ENCODE measurements around the gene NKX2-4. TPM values are rescaled to one million over a fixed set of nuclear protein-coding genes. Genes with fewer than 3 reads are reported as not detected.
A peak's percentile ranks its signal among the peaks of the same experiment; 100 is the strongest.

The NKX2-4 gene
- total RNA-seq, 6 experiments from 2014 or later: not detected

- Histone ChIP-seq H3K27ac (no peak overlapping the region), H3K9me3 (no peaks in the 10 kb centered on the region), H3K4me1 (no peaks in the 10 kb centered on the region), H3K27me3 (no peaks in the 10 kb centered on the region), H3K4me3 (no peak overlapping the region), H3K36me3 (peaks cover 0 to 38% (median 6%) of the 10 kb centered on the region in 4 donors)
- WGBS (ENCODE audit: insufficient coverage, low coverage, low lambda C conversion rate, missing lambda C conversion rate): 79% methylated on average over 5 of the region's 6 CpGs
- no peak for DNase-seq
- no peak for ATAC-seq
- intact Hi-C loops (cut with DNase I): no loop called here
- TF ChIP-seq POLR2A (IDR thresholded peaks at IDR 0.05): no peak
- TF ChIP-seq, protein P1, sequence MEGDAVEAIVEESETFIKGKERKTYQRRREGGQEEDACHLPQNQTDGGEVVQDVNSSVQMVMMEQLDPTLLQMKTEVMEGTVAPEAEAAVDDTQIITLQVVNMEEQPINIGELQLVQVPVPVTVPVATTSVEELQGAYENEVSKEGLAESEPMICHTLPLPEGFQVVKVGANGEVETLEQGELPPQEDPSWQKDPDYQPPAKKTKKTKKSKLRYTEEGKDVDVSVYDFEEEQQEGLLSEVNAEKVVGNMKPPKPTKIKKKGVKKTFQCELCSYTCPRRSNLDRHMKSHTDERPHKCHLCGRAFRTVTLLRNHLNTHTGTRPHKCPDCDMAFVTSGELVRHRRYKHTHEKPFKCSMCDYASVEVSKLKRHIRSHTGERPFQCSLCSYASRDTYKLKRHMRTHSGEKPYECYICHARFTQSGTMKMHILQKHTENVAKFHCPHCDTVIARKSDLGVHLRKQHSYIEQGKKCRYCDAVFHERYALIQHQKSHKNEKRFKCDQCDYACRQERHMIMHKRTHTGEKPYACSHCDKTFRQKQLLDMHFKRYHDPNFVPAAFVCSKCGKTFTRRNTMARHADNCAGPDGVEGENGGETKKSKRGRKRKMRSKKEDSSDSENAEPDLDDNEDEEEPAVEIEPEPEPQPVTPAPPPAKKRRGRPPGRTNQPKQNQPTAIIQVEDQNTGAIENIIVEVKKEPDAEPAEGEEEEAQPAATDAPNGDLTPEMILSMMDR (IDR thresholded peaks at IDR 0.05): no peak
Measured at GRCh38 chr20:21364413-21364812, 32.9 kb downstream of the NKX2-4 start.

- Histone ChIP-seq H3K27me3 (no peaks in the 10 kb centered on the region), H3K4me3 (no peak overlapping the region), H3K36me3 (peaks cover 0 to 29% (median 8%) of the 10 kb centered on the region in 4 donors), H3K4me1 (no peaks in the 10 kb centered on the region), H3K27ac (no peak overlapping the region), H3K9me3 (no peaks in the 10 kb centered on the region)
- peak; percentile 39 to 63 (median 54) for ATAC-seq
- DNase-seq: no peak
- TF ChIP-seq, protein P1 (IDR thresholded peaks at IDR 0.05): no peak
- no peak for TF ChIP-seq POLR2A (IDR thresholded peaks at IDR 0.05)
- intact Hi-C loops (cut with DNase I): no loop called here
- WGBS (ENCODE audit: insufficient coverage, low coverage, low lambda C conversion rate, missing lambda C conversion rate): 46% methylated on average over 2 of the region's 2 CpGs
Measured at GRCh38 chr20:21361266-21361665, 36.1 kb downstream of the NKX2-4 start.

- H3K4me1 ChIP-seq: no peaks in the 10 kb centered on the region
- peak in 2 of 4 donors; percentile 19 to 43 for ATAC-seq
- no peak overlapping the region for H3K4me3 ChIP-seq
- TF ChIP-seq, protein P1 (IDR thresholded peaks at IDR 0.05): no peak
- no peak for TF ChIP-seq POLR2A (IDR thresholded peaks at IDR 0.05)
- H3K9me3 ChIP-seq: no peaks in the 10 kb centered on the region
- H3K36me3 ChIP-seq: peaks cover 0 to 32% (median 8%) of the 10 kb centered on the region in 4 donors
- H3K27me3 ChIP-seq: no peaks in the 10 kb centered on the region
- intact Hi-C loops (cut with DNase I): no loop called here
- 77% methylated on average over 1 of the region's 1 CpG for WGBS (ENCODE audit: insufficient coverage, low coverage, low lambda C conversion rate, missing lambda C conversion rate)
- DNase-seq: no peak
- H3K27ac ChIP-seq: no peak overlapping the region
Measured at GRCh38 chr20:21360705-21361104, 36.6 kb downstream of the NKX2-4 start.

DNA sequence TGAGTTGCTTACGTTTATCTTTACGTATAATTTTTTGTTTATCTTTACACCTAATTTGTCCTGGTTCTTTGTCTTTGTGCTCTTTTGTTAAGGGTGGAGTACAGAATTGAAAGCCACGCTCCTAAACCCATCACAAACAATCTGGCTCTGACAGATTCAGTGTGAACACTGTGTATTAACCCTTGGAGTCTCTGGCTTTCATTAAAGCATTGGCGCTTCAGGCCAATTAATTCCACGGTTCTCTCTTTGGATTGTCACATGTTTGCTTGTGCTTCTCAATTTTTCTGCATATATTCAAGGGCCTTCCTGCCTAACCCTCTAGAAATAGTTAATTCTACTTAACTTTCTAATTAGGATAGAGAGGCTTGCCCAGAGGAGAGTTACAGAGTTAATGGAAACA is 38.6 kb downstream of the NKX2-4 start:
- TF ChIP-seq, protein P1 (IDR thresholded peaks at IDR 0.05): no peak
- no peak for TF ChIP-seq POLR2A (IDR thresholded peaks at IDR 0.05)
- H3K9me3 ChIP-seq: no peaks in the 10 kb centered on the region
- ATAC-seq (no peak), DNase-seq (no peak)
- peaks cover 0 to 27% (median 8%) of the 10 kb centered on the region in 4 donors for H3K36me3 ChIP-seq
- intact Hi-C loops (cut with DNase I): no loop called here
- H3K4me1 ChIP-seq: no peaks in the 10 kb centered on the region
- H3K27ac ChIP-seq: no peak overlapping the region
- 96% methylated on average over 5 of the region's 5 CpGs for WGBS (ENCODE audit: insufficient coverage, low coverage, low lambda C conversion rate, missing lambda C conversion rate)
- H3K4me3 ChIP-seq: no peak overlapping the region
- H3K27me3 ChIP-seq: no peaks in the 10 kb centered on the region

DNA sequence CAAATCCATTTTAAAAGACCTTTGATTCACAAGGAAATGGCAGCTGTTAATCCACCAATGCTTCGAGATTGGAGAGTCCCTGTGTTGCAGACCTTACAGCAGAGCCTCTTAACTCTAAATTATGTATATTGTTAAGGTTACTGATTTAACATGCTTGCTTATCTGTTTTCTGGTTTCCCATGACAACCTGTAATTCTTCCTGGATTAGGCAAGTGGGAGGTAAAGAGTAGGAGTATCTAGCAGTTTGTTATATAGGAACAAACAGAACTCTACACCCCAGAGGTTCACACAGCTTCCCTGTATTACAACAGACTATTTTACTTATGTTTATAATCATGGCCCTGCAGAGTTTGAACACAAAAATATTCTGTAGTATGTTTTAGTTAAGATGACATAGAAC is 39.5 kb downstream of the NKX2-4 start:
- Histone ChIP-seq H3K36me3 (peaks cover 0 to 27% (median 8%) of the 10 kb centered on the region in 4 donors), H3K4me1 (no peaks in the 10 kb centered on the region), H3K4me3 (no peak overlapping the region), H3K27ac (no peak overlapping the region), H3K9me3 (no peaks in the 10 kb centered on the region), H3K27me3 (no peaks in the 10 kb centered on the region)
- TF ChIP-seq, protein P1 (IDR thresholded peaks at IDR 0.05): no peak
- no peak for TF ChIP-seq POLR2A (IDR thresholded peaks at IDR 0.05)
- intact Hi-C loops (cut with DNase I): no loop called here
- WGBS (ENCODE audit: insufficient coverage, low coverage, low lambda C conversion rate, missing lambda C conversion rate): 69% methylated on average over 1 of the region's 1 CpG
- DNase-seq (no peak), ATAC-seq (peak in 1 of 4 donors; percentile 38)
